ENCODE data around the gene AGK. TPM values are rescaled to one million over a fixed set of nuclear protein-coding genes. Genes with fewer than 3 reads are reported as not detected.

The AGK gene
- polyA plus RNA-seq, 1 donor from 2014 or later, result 23.1 TPM

- Mint-ChIP-seq H3K4me3 (peak overlapping the region; percentile 84 to 94 (median 91)), H3K27me3 (peaks cover 1% of the 10 kb centered on the region), H3K4me1 (peaks cover 38 to 49% (median 43%) of the 10 kb centered on the region in 3 donors), H3K9me3 (no peaks in the 10 kb centered on the region), H3K27ac (peak overlapping the region; percentile 90 to 95 (median 93)), H3K36me3 (peaks cover 3% of the 10 kb centered on the region)
These were observed 149.7 kb downstream of the AGK start for GRCh38 chr7:141700848-141701371.

DNA sequence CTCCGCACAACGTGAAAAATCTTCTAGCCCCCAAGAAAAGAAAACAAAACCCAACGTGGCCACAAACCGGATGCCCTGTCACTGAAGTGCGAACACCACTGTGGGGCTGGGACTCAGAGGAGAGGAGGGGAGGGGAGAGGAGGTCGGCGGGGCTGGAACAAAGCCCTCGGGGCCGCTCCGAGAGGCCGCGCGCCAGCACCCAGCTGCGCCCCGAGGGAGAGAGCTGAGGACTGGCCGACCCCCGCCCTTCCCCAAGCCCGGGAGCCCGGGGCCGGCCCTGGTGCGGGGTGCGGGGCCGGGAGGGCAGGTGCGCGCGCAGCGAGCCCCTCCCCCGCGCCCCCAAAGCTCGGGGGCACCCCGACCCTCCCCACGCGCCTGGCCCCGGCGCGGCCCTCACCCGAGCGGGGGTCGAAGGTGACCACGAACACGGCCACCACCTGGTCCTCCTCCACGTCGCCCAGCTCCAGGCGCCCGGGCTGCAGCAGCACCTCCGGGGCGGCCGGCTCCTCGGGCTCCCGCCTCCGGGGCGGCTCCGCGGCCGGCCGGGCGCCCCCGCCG lies 150.4 kb downstream of the AGK start:
- peak overlapping the region; percentile 83 to 94 (median 91) for H3K4me3 Mint-ChIP-seq
- H3K9me3 Mint-ChIP-seq, result no peaks in the 10 kb centered on the region
- peaks cover 34 to 44% (median 40%) of the 10 kb centered on the region in 3 donors for H3K4me1 Mint-ChIP-seq
- peak overlapping the region in 2 of 3 donors; percentile 90 to 95 for H3K27ac Mint-ChIP-seq
- H3K27me3 Mint-ChIP-seq, result peaks cover 1% of the 10 kb centered on the region
- H3K36me3 Mint-ChIP-seq, result peaks cover 3% of the 10 kb centered on the region

DNA sequence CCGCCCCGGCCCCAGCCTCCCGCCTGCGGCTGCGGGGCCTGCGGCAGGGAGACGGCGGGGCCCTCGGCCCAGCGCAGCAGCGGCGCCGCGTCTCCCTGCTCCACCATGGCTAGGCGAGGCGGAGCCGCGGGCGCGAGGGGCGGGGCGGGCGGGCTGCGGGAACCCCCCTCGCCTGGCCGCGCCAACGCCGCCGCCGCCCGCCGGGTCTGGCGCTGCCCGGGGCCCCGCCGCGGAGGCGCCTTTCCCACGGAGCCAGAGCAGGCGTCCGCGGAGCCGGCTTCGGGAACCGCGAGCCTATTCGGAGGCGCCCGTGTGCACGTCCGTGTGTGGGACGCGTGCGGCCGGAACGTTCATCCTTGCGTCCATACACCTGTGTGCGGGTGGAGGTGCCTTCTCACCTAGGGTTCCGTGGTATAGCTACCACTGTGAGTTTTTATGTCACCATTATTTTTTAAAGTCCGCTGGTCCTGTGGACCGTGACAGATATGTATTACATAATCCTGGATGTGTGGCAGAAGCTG lies 150.9 kb downstream of the AGK start, which contains the start of gene DENND11:
DENND11 (minus strand) TSS at position 120 of the 521 bp plus-strand sequence; CDS start at position 107, 13 bp downstream.
- Mint-ChIP-seq H3K27me3 (peaks cover 1% of the 10 kb centered on the region), H3K9me3 (no peaks in the 10 kb centered on the region), H3K27ac (peak within 1 kb of the TSS; percentile 93 to 97 (median 96)), H3K4me1 (peaks cover 32 to 40% (median 36%) of the 10 kb centered on the region in 3 donors), H3K36me3 (peaks cover 3% of the 10 kb centered on the region), H3K4me3 (peak within 1 kb of the TSS; percentile 84 to 94 (median 92))

GRCh38 chr7:141702892-141703291 lies 151.7 kb downstream of the AGK start:
- peaks cover 3% of the 10 kb centered on the region for H3K36me3 Mint-ChIP-seq
- H3K4me3 Mint-ChIP-seq, result peak overlapping the region; percentile 84 to 94 (median 91)
- peak overlapping the region; percentile 93 to 97 (median 96) for H3K27ac Mint-ChIP-seq
- H3K9me3 Mint-ChIP-seq, result no peaks in the 10 kb centered on the region
- peaks cover 1% of the 10 kb centered on the region for H3K27me3 Mint-ChIP-seq
- peaks cover 26 to 32% (median 30%) of the 10 kb centered on the region in 3 donors for H3K4me1 Mint-ChIP-seq

DNA sequence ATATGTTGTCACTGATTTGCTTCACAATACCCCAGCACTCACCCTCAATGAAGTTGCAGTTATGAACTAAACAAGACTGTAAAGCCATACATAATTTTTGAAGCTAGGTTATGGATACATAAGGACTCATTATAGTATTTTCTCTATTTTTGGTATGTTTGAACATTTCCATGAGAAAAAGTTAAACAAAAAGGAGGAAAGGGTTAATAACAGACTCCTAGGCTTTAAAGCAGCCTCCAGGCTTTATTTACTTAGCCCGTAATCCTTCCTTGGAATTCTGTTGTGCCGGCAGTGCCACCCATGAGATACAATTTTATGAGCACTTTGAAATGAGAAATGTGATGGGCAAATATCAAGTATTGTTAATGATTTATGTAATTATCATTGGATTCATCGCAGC lies 152.9 kb downstream of the AGK start:
- H3K27me3 Mint-ChIP-seq, result peaks cover 1% of the 10 kb centered on the region
- H3K27ac Mint-ChIP-seq, result peak overlapping the region in 1 of 3 donors; percentile 25
- peak overlapping the region in 1 of 4 donors; percentile 90 for H3K4me3 Mint-ChIP-seq
- peaks cover 16 to 23% (median 20%) of the 10 kb centered on the region in 3 donors for H3K4me1 Mint-ChIP-seq
- H3K9me3 Mint-ChIP-seq, result no peaks in the 10 kb centered on the region
- peaks cover 5% of the 10 kb centered on the region for H3K36me3 Mint-ChIP-seq

- H3K4me1 Mint-ChIP-seq, result peaks cover 11 to 19% (median 15%) of the 10 kb centered on the region in 3 donors
- H3K4me3 Mint-ChIP-seq, result peak overlapping the region in 1 of 4 donors; percentile 41
- peaks cover 1% of the 10 kb centered on the region for H3K27me3 Mint-ChIP-seq
- peak overlapping the region in 1 of 3 donors; percentile 25 for H3K27ac Mint-ChIP-seq
- H3K36me3 Mint-ChIP-seq, result peaks cover 5% of the 10 kb centered on the region
- H3K9me3 Mint-ChIP-seq, result no peaks in the 10 kb centered on the region
These were observed 153.5 kb downstream of the AGK start for GRCh38 chr7:141704741-141705140.

Other genes starting within 250 kb of the AGK start
- gene DENND11, start 150.8 kb downstream of the AGK start, polyA plus RNA-seq, result 8.9 TPM
- gene WEE2, start 156.9 kb downstream of the AGK start, polyA plus RNA-seq, result not detected
- 245 TPM for gene SSBP1, start 186.9 kb downstream of the AGK start, polyA plus RNA-seq
- gene TAS2R3, start 212.7 kb downstream of the AGK start, polyA plus RNA-seq, result not detected
- gene TAS2R4, start 225.3 kb downstream of the AGK start, polyA plus RNA-seq, result not detected
- gene TAS2R5, start 238.8 kb downstream of the AGK start, polyA plus RNA-seq, result 0.33 TPM

All from IgD-negative memory B cell (primary cell).